Stimulated activated CD8-positive, alpha-beta memory T cell treated with anti-CD3 and anti-CD28 coated beads, Interleukin-2, amount 100 ng/mL, for 1 hour (primary cell): ENCODE data around the gene CEBPA.

Experiments
- DNase-seq, 2 donors: peaks; one replicate each; pipeline ENCODE4 v3.0.0-alpha.2; 2020; ENCODE audit warnings: low read depth in 2 of 2

CEBPA gene

GRCh38 chr19:33271246-33272021, 30.9 kb downstream of the CEBPA start:
- DNase-seq: no peak

- DNase-seq: no peak
Observed at GRCh38 chr19:33270769-33271168, 31.6 kb downstream of the CEBPA start.

- DNase-seq: no peak
Observed at GRCh38 chr19:33269016-33269415, 33.3 kb downstream of the CEBPA start.

GRCh38 chr19:33268162-33268991, 34.0 kb downstream of the CEBPA start:
- DNase-seq: no peak

- no peak for DNase-seq
Observed at GRCh38 chr19:33267706-33268105, 34.6 kb downstream of the CEBPA start.

- no peak for DNase-seq
Observed at GRCh38 chr19:33266974-33267484, 35.3 kb downstream of the CEBPA start.

- no peak for DNase-seq
Observed at GRCh38 chr19:33264881-33265445, 37.4 kb downstream of the CEBPA start.

- DNase-seq: no peak
Observed at GRCh38 chr19:33263325-33264023, 38.9 kb downstream of the CEBPA start.

- no peak for DNase-seq
Observed at GRCh38 chr19:33261511-33262189, 40.7 kb downstream of the CEBPA start.

- no peak for DNase-seq
Observed at GRCh38 chr19:33260628-33261418, 41.5 kb downstream of the CEBPA start.

GRCh38 chr19:33259539-33259938, 42.8 kb downstream of the CEBPA start:
- no peak for DNase-seq

GRCh38 chr19:33257828-33258227, 44.5 kb downstream of the CEBPA start:
- DNase-seq: no peak

- DNase-seq: no peak
Observed at GRCh38 chr19:33256261-33256660, 46.1 kb downstream of the CEBPA start.

GRCh38 chr19:33255781-33256180, 46.6 kb downstream of the CEBPA start:
- no peak for DNase-seq

GRCh38 chr19:33254245-33254824, 48.0 kb downstream of the CEBPA start:
- DNase-seq: no peak

- DNase-seq: no peak
Observed at GRCh38 chr19:33252971-33253370, 49.4 kb downstream of the CEBPA start.

- no peak for DNase-seq
Observed at GRCh38 chr19:33252418-33252962, 49.8 kb downstream of the CEBPA start.

GRCh38 chr19:33251526-33252090, 50.7 kb downstream of the CEBPA start:
- DNase-seq: no peak

GRCh38 chr19:33251076-33251475, 51.3 kb downstream of the CEBPA start:
- DNase-seq: no peak
